Neuron (in vitro differentiated cells): ENCODE measurements around the gene MBD2.
"Not testable (repeated sequence)": the region's sequence is repeated elsewhere in the genome, so short reads cannot be mapped to it uniquely, and the experiment has no call there.

Experiments used
- H2AFZ ChIP-seq: one replicate; pipeline ENCODE4 v1.6.1; 2013; ENCODE audit warnings: low read depth, mild to moderate bottlenecking, inconsistent platforms, low read length, moderate library complexity
- H3K27me3 ChIP-seq: one replicate; pipeline ENCODE4 v1.6.1; 2013; ENCODE audit warnings: low read length; ENCODE audit not compliant: insufficient read depth
- H3K36me3 ChIP-seq: one replicate; pipeline ENCODE4 v1.6.1; 2013; ENCODE audit warnings: low read length; ENCODE audit not compliant: insufficient read depth
- H3K4me1 ChIP-seq: one replicate; pipeline ENCODE4 v1.6.1; 2013; ENCODE audit warnings: low read length; ENCODE audit not compliant: insufficient read depth
- H3K4me3 ChIP-seq: 2 replicates; pipeline ENCODE4 v1.5.1; 2013; ENCODE audit warnings: mild to moderate bottlenecking, low read length, moderate library complexity
- H3K9me3 ChIP-seq: one replicate; pipeline ENCODE4 v1.6.1; 2013; ENCODE audit warnings: low read length

MBD2 gene, protein sequence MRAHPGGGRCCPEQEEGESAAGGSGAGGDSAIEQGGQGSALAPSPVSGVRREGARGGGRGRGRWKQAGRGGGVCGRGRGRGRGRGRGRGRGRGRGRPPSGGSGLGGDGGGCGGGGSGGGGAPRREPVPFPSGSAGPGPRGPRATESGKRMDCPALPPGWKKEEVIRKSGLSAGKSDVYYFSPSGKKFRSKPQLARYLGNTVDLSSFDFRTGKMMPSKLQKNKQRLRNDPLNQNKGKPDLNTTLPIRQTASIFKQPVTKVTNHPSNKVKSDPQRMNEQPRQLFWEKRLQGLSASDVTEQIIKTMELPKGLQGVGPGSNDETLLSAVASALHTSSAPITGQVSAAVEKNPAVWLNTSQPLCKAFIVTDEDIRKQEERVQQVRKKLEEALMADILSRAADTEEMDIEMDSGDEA

DNA sequence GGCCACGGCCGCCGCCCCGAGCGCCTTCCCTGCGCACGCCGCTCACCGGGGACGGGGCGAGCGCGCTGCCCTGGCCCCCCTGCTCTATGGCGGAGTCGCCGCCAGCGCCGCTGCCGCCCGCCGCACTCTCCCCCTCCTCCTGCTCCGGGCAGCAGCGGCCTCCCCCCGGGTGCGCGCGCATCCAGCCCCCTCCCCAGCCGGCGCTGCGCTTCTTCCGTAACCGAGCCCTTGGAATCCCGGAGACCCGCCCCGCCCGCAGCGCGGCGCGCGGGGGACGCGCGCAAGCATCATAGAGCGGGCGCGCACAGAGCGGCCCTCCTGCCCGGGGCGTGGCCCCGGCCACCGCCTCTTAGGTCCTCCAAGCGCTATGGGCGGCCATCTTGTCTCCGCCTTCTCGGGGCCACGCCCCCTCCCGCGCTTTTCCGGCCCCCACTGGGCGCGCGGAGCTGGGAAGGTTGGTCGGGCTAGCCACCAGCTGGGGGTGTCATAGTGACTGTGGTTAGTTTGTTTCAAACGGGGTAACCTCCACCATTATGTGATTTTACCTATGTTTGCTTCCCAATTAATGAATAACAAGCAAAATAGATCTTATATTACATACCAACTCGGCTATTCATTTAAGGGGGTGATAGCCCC is at the start of gene MBD2:
MBD2 (minus strand) TSS at position 291 of the 636 bp plus-strand sequence; CDS start at position 181, 110 bp downstream.
- Histone ChIP-seq H3K4me3 (peak within 1 kb of the TSS; percentile 91), H3K4me1 (peaks cover 22% of the 10 kb centered on the region), H3K9me3 (no peaks in the 10 kb centered on the region), H3K27me3 (no peaks in the 10 kb centered on the region), H2AFZ (peak within 1 kb of the TSS; percentile 89), H3K36me3 (no peaks in the 10 kb centered on the region)

DNA sequence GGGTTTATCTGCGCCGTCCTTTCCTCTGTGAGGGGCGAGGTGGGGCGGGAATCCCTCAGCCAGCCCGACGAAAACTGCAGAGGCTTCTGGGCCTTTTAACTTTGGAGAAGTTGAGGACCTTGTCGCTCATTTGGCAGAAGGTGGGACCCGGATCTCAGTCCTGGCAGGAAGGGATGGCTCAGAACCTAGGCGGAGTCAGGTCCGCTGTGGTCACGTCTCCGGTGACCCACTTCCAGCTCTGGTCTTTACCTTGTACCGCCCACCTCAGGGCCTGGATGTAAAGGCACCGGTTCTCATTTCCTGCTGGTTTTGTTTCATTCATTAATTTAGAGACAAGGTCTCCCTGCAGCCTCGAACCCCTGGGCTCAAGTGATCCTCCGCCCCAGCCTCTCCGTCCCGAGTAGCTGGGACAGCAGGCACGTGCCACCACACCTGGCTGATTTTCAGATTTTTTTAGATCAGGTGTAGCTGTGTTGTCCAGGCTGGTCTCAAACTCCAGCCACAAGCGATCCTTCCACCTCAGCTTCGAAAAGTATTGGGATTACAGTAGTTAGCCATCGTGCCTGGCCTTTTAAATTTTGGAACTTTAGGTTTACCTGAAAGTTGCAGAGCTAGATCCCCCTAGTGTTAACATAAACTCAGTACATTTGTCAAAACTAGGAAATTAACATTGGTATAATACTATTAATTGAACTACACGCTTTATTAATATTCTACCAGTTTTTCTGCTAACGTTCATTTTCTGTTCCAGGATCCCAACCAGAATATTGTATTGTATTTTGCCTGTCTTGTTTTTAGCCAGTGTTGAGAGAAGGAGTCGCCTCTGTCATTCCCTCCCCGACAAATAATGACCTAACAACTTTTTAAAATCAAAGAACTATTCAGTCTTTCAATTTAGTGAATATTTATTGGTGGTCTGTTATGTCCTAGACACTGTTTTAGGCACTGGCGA is 45.7 kb upstream of the MBD2 start:
- Histone ChIP-seq H3K4me1 (peaks cover 14% of the 10 kb centered on the region), H3K36me3 (peaks cover 9% of the 10 kb centered on the region), H3K27me3 (no peaks in the 10 kb centered on the region), H2AFZ (peak overlapping the region; percentile 63), H3K4me3 (peak overlapping the region; percentile 85), H3K9me3 (no peaks in the 10 kb centered on the region)

- no peaks in the 10 kb centered on the region for H3K9me3 ChIP-seq
- peaks cover 14% of the 10 kb centered on the region for H3K4me1 ChIP-seq
- H3K4me3 ChIP-seq = peak overlapping the region; percentile 85
- H2AFZ ChIP-seq = peak overlapping the region; percentile 63
- no peaks in the 10 kb centered on the region for H3K27me3 ChIP-seq
- H3K36me3 ChIP-seq = no peaks in the 10 kb centered on the region
These were observed 44.3 kb upstream of the MBD2 start for GRCh38 chr18:54268751-54269150.

DNA sequence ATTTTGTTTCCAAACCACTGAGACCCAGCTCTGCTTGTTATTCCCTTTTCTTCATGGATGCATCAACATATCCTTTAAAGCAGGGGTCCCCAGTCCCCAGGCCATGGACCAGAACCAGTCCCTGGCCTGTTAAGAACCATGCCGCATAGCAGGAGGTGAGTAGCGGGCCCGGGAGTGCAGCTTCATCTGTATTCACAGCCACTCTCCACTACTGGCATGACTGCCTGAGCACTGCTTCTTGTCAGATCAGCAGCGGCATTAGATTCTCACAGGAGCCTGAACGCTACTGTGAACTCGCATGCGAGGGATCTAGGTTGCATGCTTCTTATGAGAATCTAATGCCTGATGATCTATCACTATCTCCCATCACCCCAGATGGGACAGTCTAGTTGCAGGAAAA is 43.2 kb upstream of the MBD2 start:
- Histone ChIP-seq H3K4me3 (no peak overlapping the region), H3K36me3 (no peaks in the 10 kb centered on the region), H2AFZ (no peak overlapping the region), H3K9me3 (no peaks in the 10 kb centered on the region), H3K27me3 (no peaks in the 10 kb centered on the region), H3K4me1 (peaks cover 14% of the 10 kb centered on the region)

GRCh38 chr18:54263904-54264336 is 39.5 kb upstream of the MBD2 start:
- Histone ChIP-seq H3K4me1 (no peaks in the 10 kb centered on the region), H3K9me3 (no peaks in the 10 kb centered on the region), H2AFZ (peak overlapping the region; percentile 17), H3K4me3 (no peak overlapping the region), H3K27me3 (no peaks in the 10 kb centered on the region), H3K36me3 (no peaks in the 10 kb centered on the region)

GRCh38 chr18:54261894-54262293 is 37.4 kb upstream of the MBD2 start:
- Histone ChIP-seq H3K4me3 (no peak overlapping the region), H3K9me3 (no peaks in the 10 kb centered on the region), H3K36me3 (no peaks in the 10 kb centered on the region), H2AFZ (no peak overlapping the region), H3K27me3 (no peaks in the 10 kb centered on the region), H3K4me1 (peaks cover 3% of the 10 kb centered on the region)

- peaks cover 3% of the 10 kb centered on the region for H3K4me1 ChIP-seq
- no peaks in the 10 kb centered on the region for H3K9me3 ChIP-seq
These were observed 36.1 kb upstream of the MBD2 start for GRCh38 chr18:54260396-54261072.

GRCh38 chr18:54257818-54258217 is 33.3 kb upstream of the MBD2 start:
- not testable (repeated sequence) for H3K27me3 ChIP-seq, H3K36me3 ChIP-seq, H3K4me3 ChIP-seq, H3K9me3 ChIP-seq, H2AFZ ChIP-seq
- H3K4me1 ChIP-seq = peaks cover 11% of the 10 kb centered on the region

More at GRCh38 chr18:54260396-54261072, 36.1 kb upstream of the MBD2 start:
- H2AFZ ChIP-seq = no peak overlapping the region
- no peak overlapping the region for H3K4me3 ChIP-seq
- no peaks in the 10 kb centered on the region for H3K27me3 ChIP-seq
- no peaks in the 10 kb centered on the region for H3K36me3 ChIP-seq

DNA sequence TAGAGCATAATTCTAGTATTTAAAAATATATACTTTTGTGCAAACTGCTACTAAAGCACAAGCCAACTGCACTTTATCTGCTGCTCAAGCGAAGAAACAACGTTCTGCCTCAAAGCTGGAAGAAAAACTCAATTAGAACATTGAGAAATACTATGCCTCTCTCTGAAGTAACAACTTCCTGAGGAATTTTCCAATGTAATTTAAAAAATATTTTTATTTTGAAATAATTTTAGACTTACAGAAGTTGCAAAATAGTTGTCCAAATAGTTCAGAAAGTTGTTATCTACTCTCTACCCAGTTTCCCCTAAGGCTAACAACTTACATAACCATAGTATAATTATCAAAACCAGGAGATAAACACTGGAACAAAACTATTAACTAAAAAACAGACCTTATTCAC is 32.5 kb upstream of the MBD2 start:
- H3K9me3 ChIP-seq = no peaks in the 10 kb centered on the region
- no peak overlapping the region for H3K4me3 ChIP-seq
- H3K27me3 ChIP-seq = no peaks in the 10 kb centered on the region
- H2AFZ ChIP-seq = no peak overlapping the region
- no peaks in the 10 kb centered on the region for H3K36me3 ChIP-seq
- H3K4me1 ChIP-seq = peaks cover 11% of the 10 kb centered on the region

DNA sequence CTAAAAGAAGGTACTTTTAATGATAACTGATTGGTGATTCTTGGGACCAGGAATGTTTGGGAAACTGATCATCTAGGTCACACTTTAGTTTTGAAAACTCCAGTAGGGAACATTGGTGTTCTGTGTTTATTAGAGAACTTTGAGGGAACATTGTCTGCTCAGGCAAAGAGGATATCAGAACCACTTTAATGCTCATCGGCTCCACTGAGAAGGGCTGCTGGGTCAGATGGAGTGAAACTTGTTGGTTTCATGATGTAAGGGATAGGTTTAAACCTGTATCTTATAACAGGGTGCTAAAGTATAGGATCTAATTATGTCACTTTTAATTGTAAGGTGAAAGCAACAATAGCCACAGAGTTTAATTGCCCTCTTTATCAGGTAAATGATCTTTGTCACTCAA is 30.7 kb upstream of the MBD2 start:
- no peak overlapping the region for H3K4me3 ChIP-seq
- H3K4me1 ChIP-seq = peaks cover 11% of the 10 kb centered on the region
- H3K9me3 ChIP-seq = no peaks in the 10 kb centered on the region
- H3K36me3 ChIP-seq = no peaks in the 10 kb centered on the region
- no peaks in the 10 kb centered on the region for H3K27me3 ChIP-seq
- H2AFZ ChIP-seq = no peak overlapping the region

GRCh38 chr18:54254265-54254758 is 29.8 kb upstream of the MBD2 start:
- Histone ChIP-seq H3K9me3 (no peaks in the 10 kb centered on the region), H3K4me1 (peaks cover 11% of the 10 kb centered on the region), H2AFZ (peak overlapping the region; percentile 62), H3K36me3 (no peaks in the 10 kb centered on the region), H3K27me3 (no peaks in the 10 kb centered on the region), H3K4me3 (no peak overlapping the region)

- H3K9me3 ChIP-seq = no peaks in the 10 kb centered on the region
- no peaks in the 10 kb centered on the region for H3K36me3 ChIP-seq
- H3K4me3 ChIP-seq = no peak overlapping the region
- peaks cover 17% of the 10 kb centered on the region for H3K4me1 ChIP-seq
- H3K27me3 ChIP-seq = no peaks in the 10 kb centered on the region
- H2AFZ ChIP-seq = no peak overlapping the region
These were observed 27.3 kb upstream of the MBD2 start for GRCh38 chr18:54251606-54252390.
